Measurements from ENCODE around the gene ELMO1. TPM values are rescaled to one million over a fixed set of nuclear protein-coding genes. Genes with fewer than 3 reads are reported as not detected.
A peak's percentile ranks its signal among the peaks of the same experiment; 100 is the strongest.

ELMO1 gene
- total RNA-seq, 2 donors from 2014 or later = 10.9 to 56.0 TPM

- intact Hi-C loops (cut with DNase I) = no loop called here
- H3K27me3 ChIP-seq = no peaks in the 10 kb centered on the region
- peak overlapping the region; percentile 17 to 61 (median 51) for H3K27ac ChIP-seq
- H3K9me3 ChIP-seq = no peaks in the 10 kb centered on the region
- no peak overlapping the region for H3K4me3 ChIP-seq
- TF ChIP-seq POLR2A (IDR thresholded peaks at IDR 0.05) (no peak), CTCF (IDR thresholded peaks at IDR 0.05) (no peak)
- WGBS, 2 donors = 29 to 33% methylated on average over 9 of the region's 9 CpGs
- H3K4me1 ChIP-seq = peaks cover 32% of the 10 kb centered on the region
- no peaks in the 10 kb centered on the region for H3K36me3 ChIP-seq (replicated peaks in 1 of 2; ENCODE audit: insufficient read depth in 1 of 2, low read depth in 2 of 2)
- peak; percentile 79 for ATAC-seq
- peak in 3 of 4 donors; percentile 28 to 59 (median 51) for DNase-seq
These were observed 477.0 kb downstream of the ELMO1 start for GRCh38 chr7:36971515-36972139.

GRCh38 chr7:36970551-36971514 lies 477.8 kb downstream of the ELMO1 start:
- WGBS, 2 donors = 44 to 50% methylated on average over 5 of the region's 5 CpGs
- Histone ChIP-seq H3K4me3 (no peak overlapping the region), H3K9me3 (no peaks in the 10 kb centered on the region), H3K27ac (peak overlapping the region; percentile 41 to 61 (median 52)), H3K27me3 (no peaks in the 10 kb centered on the region), H3K36me3 (replicated peaks in 1 of 2; ENCODE audit: insufficient read depth in 1 of 2, low read depth in 2 of 2) (no peaks in the 10 kb centered on the region), H3K4me1 (peaks cover 40% of the 10 kb centered on the region)
- ATAC-seq (no peak), DNase-seq (no peak)
- TF ChIP-seq POLR2A (IDR thresholded peaks at IDR 0.05) = no peak
- no peak for TF ChIP-seq CTCF (IDR thresholded peaks at IDR 0.05)
- intact Hi-C loops (cut with DNase I) = no loop called here

GRCh38 chr7:36969376-36969775 lies 479.3 kb downstream of the ELMO1 start:
- no peak for ATAC-seq
- TF ChIP-seq POLR2A (IDR thresholded peaks at IDR 0.05) (no peak), CTCF (IDR thresholded peaks at IDR 0.05) (no peak)
- peak in 1 of 4 donors; percentile 30 for DNase-seq

GRCh38 chr7:36967387-36967786 lies 481.3 kb downstream of the ELMO1 start:
- peak; percentile 76 for ATAC-seq
- H3K4me3 ChIP-seq = no peak overlapping the region
- H3K27me3 ChIP-seq = no peaks in the 10 kb centered on the region
- DNase-seq = peak; percentile 55 to 69 (median 66)
- intact Hi-C loops (cut with DNase I) = no loop called here
- peak overlapping the region in 1 of 4 donors; percentile 28 for H3K27ac ChIP-seq
- H3K9me3 ChIP-seq = no peaks in the 10 kb centered on the region
- peaks cover 47% of the 10 kb centered on the region for H3K4me1 ChIP-seq
- H3K36me3 ChIP-seq (replicated peaks in 1 of 2; ENCODE audit: insufficient read depth in 1 of 2, low read depth in 2 of 2) = no peaks in the 10 kb centered on the region
- TF ChIP-seq CTCF (IDR thresholded peaks at IDR 0.05) (peak; percentile 32 to 73 (median 64)), POLR2A (IDR thresholded peaks at IDR 0.05) (no peak)
- WGBS, 2 donors = 31 to 43% methylated on average over 4 of the region's 4 CpGs

More at GRCh38 chr7:36969376-36969775, 479.3 kb downstream of the ELMO1 start:
- Histone ChIP-seq H3K27me3 (no peaks in the 10 kb centered on the region), H3K36me3 (replicated peaks in 1 of 2; ENCODE audit: insufficient read depth in 1 of 2, low read depth in 2 of 2) (no peaks in the 10 kb centered on the region), H3K9me3 (no peaks in the 10 kb centered on the region), H3K27ac (no peak overlapping the region), H3K4me1 (peaks cover 49% of the 10 kb centered on the region), H3K4me3 (no peak overlapping the region)
- intact Hi-C loops (cut with DNase I) = no loop called here

All from body of pancreas (tissue), 4 donors.